Stimulated activated CD4-positive, alpha-beta T cell treated with anti-CD3 and anti-CD28 coated beads, Interleukin-1b, Interleukin-23, amount 100 ng/mL, for 48 hours (primary cell): ENCODE data around the gene IDH3B.
"Not testable (repeated sequence)": the region's sequence is repeated elsewhere in the genome, so short reads cannot be mapped to it uniquely, and the experiment has no call there.

Source experiments
- DNase-seq: peaks from one replicate; pipeline ENCODE4 v3.0.0-alpha.2; 2020

IDH3B gene

DNA sequence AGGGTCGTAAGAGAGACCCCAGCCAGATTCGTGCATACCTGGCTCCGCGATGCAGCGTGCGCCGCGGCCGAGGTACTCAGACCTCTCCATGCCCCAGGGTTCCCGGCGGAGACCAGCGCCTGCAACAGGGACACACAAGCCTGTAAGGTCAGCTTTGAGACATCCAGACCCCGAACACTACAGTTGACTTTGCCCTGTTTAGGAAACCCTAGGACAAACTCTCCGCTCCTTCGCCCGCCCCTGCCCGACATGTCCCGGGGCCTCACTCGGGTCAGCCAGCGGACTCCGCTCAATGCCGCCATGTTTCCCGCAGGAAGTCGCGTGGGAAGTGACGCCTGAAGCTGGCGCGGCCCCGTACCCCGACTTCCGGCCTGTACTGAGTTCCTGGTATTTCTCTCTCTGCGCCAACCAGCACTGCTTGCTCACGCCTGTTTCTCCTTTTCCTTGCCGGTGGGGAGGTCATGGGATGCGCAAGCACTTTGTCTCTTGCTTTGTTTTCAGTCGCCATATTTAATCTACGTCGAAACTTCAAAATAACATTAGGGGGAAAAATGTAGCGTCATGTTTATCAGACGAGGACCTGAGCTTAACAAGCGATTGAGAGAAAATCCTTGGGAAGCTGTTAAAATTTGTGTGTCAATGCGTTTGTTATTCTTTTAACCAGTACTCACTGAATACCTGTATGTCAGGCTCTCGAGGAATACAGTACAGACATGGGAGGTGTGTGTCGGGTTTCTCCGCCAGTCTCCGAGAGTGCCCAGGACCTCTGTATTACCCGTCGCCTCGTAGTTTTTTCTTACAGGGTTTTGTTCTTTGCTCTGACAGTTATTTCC lies at the start of gene IDH3B:
TSS of gene IDH3B (minus strand) at position 330 of the 833 bp plus-strand sequence. CDS start at position 302, 28 bp downstream.
- peak; percentile 94 for DNase-seq

DNA sequence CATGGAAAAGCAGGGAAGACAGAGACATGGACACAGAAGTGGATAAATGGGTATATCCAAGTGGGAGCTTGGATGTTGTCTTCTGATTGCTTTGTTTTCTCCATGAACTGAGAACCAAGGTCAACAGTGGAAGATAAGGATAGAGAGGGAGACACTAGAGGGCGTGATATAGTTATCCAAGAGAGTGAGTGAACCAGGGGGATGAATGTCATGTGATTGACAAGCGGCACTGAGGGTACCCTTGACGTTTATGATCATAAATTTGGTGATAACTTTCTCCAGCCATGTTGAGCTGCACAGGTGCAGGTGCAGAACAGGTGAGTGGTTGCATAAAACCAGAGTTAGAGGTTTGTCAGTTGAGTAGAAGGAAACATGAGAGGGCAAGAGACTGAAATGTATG lies 49.3 kb upstream of the IDH3B start:
- DNase-seq: no peak

DNA sequence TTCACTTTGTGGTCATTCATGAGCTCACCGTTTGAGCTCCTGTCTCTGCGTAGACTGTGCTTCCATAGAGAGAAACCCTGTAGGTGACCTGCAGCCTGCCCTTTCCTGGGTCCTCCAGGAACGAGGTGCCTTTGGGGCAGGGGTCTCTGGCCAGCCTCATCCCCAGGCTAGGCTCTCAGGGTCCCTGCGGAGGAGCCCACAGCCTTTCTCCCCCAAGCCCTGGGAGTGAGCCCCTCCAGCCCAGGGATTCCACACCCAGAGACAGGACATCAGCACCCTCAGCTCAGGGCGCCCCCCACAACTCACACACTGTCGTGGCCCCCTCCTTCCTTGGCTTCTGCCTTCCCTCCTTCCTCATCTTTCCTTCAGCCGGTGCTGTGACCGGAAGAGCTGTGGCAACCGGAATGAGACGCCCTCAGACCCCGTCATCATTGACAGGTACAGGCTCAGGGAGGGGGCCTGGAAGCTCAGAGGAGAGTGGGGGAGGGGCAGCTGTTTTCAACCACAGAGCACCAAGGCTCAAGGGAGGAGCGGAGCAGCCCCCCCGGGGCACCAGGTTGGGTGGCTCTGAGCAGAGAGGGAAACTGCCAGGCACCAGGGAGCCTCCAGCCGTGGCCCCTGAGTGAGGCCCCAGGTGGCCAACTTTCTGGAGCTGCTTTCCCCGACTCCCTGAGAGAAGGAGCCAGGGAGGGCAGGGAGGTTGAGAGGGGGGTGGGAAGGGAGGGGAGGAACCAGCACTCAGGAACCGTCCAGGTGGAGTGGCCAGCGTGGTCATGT lies 45.4 kb upstream of the IDH3B start:
- no peak for DNase-seq

DNA sequence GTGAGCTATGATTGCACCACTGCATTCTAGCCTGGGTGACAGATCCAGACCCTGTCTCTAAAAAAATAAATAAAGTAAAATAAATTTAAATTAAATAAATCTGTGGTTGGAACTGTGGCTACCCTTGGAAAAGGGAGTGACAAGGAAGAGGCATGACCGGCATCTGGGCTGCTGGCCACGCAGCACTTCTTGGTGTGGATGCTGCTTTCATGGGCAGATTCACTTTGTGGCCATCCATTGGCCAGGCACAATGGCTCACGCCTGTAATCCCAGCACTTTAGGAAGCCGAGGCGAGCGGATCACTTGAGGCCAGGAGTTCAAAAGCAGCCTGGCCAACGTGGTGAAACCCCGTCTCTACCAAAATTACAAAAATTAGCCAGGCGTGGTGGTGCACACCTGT lies 44.6 kb upstream of the IDH3B start:
- DNase-seq: no peak

DNA sequence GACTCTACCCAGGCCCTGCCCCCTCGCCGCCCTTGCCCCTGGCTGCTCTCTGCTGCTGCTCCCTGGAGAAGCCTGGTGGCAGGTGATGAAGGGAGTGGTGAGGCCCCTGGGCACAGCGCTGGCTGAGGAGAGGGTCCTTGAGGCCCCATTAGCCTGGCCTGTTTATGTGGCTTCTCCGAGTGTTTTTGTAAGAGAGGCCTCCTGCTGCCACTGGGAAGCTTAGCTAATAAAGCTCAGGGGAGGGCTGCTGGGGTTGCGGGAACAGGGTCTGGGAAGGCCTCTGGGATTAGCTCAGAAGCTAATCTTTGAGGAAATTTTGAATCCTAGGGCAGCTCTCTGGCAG lies 44.0 kb upstream of the IDH3B start:
- DNase-seq: no peak

DNA sequence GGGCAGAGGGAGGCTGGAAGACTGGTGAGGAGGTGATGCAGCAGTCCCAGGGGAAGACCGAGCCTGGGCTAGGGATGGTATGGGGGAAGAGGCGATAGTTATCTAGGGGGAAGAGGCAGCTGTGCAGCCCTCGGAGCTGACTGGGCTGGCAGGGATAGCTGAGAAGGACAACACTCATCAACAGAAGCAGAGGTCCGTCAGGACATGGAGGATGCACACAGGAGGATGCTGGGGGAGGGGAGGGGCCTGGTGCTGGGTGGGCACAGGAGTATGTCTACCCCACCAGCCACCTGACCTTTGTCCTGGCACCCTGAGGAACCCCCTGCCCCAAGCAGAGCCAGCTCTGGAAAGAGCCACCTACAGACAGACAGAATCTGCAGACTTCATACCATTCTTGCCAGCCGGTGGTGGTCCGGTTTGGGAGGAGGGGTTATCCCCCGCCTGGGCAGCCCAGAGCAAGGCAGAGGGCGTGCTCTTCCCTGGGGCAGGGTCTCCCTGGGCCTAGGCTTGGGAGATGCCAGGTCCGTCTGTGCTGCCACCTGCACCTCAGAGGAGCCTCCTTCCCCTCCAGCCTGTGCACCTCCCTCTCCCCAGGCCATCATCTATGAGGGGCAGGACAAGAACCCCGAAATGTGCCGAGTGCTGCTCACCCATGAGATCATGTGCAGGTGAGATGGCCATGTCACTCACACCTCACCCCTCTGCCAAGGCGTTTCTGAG lies 43.5 kb upstream of the IDH3B start:
- no peak for DNase-seq

DNA sequence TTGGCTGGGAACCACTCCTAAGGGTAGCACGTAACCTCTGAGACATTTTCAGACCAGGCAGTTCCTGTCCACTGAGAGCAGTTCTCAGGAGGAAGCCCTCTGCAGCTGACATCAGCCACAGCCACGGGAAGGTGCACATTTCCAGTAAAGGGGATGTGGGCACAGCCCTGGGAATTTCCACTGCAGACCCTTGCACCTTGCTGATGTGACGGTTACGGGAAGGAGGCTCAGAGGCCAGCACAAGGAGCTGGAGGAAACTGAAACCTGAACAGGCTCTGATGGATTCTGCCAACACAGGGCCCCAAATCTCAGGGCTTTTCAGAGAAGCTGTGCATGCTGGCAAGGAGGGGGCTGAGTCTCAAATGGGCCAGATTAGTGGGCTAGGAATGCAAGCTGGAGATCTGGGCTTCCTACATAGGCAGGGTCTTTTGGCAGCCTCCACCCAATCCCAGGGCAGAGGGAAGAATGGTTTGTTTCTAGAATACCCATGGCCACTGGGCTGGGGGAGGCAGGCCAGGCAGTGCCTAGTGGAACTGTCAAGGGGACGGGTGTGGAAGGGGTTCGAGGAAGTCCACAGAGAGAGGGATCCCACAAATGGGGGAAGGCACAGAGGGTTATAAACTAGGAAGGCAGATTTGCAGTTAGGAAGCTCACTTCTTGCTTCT lies 42.8 kb upstream of the IDH3B start:
- peak; percentile 24 for DNase-seq

DNA sequence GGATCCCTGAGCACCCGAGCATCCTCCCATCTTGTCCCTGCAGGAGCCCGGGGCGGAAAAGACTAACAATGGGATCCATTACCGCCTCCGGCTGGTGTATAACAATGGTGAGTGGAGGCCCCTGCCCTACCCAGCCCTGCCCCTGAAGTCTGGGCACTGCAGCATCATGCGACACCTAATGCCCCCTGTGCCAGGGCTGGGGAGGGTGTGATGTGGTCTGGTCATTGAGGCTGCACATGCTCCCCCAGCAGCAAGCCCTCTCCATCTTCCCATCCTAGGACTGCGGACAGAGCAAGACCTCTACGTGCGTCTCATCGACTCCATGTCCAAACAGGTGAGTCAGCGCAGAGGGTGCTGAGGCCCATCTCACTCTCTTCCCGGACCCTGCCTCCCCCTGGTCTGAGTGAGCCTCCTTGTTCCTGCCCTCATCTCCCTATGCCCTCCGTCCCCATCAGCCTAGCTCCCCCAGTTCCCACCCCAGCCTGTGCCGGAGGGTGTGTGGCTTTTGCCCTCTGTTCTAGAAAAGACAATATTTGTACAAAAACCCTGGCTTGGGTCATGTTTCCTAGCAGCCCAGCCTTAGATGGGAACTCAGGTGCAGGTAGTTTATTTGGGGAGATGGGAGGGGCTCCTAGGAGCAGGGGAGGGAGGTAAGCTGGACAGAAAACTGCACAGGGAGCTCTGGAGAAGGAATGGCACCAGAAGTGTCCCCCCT lies 42.1 kb upstream of the IDH3B start:
- DNase-seq: no peak

DNA sequence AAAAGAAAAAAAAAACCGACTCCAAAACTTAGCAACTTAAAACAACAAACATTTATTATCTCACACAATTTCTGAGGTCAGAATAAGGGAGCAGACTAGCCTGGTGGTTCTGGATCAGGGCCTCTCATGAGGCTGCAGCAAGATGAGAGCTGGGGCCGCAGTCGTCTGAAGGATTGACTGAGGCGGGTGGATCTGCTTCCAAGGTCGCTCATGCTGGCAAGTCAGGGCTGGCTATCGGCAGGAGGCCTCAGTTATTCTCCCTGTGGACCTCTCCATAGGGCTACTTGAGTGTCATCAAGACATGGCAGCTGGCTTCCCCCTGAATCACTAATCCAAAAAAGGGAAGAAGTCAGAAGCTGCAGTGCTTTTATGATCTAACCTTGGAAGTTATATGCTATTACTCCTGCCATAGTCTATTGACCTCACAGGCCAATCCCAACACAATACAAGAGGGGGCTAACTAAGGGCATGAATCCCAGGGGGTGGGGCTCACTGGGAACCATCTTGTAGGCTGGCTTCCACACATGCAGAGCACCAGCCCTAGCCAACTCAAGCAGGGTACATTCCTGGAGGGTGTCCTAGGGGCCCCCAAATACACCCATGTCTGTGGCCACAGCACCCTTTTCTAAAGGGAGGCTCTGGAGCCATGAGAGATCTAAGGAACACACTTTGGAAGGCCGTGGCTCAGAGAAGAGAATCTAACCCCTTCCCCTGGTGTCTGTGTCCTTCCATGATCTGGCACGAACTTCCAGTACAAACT lies 39.9 kb upstream of the IDH3B start:
- no peak for DNase-seq

DNA sequence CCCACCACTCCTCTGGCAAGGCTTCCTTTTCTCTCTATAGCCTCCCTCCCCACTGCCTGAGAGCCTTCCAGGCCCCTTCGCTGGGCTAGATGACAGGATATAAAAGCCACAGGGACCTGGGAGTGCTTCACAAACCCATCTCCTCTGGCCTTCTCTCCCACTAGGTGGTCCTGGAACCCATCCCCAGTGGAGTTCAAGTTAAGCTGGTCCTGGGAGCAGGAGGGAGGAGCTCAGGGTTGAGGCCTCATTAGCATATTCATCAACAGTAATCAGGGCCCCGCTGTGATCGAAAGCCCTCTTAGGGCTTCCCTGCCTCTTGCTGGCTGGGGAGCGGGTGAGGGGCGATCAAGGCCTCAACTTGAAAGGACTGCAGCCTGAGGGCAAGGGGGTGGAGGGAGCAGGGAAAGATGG lies 37.7 kb upstream of the IDH3B start:
- no peak for DNase-seq

DNA sequence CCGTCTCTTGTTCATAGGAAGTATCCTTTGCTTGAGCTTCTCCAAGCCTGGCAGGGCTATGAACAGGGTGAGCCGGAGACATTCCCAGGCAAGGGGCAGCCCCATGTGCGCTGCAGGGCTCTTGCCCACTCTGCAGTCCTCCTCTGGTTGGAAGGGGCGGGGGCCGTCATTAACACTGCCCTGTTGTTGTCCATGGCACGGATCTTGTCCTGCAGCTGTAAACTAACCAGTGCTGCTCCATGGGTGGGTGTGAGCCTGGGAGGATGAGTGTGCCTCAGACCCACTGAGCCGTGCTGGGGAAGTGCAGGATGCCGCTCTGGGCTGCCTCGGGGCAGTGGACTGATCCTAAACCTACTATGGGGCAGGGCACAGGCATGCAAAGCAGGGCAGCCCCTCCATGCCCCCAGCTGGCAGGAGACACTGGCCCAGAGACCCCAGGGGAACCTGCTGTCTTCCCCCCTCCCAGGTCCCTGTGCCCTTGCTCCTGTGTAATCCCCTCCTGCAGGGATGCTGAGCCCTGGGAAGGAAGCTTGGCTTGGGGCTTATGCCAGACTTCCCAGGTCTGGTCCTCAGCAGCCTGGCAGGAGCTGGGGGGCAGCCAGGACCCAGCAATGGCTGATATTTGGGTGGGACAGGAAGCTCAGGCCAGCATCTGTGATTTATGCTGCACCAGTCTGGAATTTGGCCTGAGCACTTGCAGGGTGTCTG lies 37.1 kb upstream of the IDH3B start:
- no peak for DNase-seq

DNA sequence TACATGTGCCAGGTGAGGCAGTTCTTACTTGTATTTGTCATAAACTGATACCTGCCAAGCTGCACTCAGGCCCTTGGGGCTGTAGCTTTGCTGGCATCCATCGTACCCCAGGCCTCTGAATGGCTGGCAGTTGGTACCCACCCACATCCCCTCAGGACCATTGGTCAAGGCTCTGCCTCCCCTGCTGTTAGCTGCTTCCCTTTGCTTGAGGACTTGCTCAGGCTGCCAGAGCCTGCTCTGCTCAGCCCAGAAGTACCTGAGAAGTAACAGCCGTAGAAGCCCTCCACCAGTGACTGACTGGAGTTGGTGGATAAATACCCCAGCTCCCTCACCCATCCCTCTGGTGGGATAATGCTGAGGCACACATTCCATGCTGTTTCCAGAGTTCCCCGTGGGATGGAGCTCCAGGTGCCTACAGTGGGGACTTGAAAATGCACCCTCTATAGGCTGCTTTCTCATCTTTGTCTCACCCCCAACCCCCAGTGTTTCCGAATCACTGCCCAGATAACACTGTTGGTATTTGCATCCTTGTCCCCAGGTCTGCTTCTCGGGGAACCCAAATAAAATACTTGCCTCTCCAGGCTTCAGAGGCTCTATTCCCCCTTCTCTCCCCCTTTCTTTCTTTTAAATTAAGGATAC lies 35.9 kb upstream of the IDH3B start:
- DNase-seq: no peak

DNA sequence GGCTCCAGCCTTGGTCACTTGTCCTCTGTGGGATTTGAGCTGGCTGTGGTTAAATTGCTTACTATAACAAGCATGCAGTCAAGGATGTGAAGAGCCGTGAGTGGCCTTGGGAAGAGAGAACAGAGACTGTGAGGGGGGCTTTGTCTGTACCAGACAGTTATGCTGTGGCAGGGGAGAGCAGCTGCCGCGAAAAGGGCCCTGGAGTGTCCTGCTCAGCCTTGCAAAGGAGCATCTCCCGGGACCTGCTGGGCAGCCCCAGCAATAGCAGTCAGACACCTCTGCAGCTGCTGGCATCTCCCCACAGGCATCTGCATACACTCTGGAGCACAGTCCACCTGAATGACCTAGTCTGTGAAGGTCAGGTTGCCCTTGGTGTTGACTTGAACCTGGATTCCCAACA lies 34.9 kb upstream of the IDH3B start:
- no peak for DNase-seq

DNA sequence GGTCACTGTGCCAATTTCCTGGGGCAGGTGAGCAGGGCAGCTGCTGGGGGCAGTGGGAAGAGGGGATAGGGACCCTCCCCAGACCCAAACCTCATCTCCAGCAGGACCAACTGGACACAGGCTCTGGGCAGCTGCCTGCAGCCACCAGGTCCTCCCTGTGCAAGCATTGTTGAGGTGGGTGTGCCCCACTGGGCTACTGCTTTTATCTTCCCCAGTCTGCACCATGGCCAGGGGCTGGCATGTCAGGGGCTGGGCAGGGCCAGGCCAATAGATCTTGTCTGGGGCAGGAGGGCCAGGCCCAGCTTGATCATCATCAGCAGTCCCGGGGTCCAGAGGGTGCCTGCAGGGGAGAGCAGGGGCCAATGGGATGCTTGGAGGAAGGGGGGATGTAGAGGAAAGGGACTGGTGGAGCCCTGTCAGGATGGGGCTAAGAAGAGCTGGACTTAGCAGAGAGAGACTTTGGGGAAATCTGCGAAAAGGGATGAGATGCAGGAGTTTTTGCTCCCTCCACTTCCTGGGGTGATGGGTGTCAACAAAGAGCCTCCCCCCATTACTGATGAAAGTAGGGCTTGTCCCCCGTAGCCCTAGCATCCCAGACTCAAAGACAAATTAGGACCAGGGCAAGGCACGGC lies 34.3 kb upstream of the IDH3B start:
- no peak for DNase-seq

DNA sequence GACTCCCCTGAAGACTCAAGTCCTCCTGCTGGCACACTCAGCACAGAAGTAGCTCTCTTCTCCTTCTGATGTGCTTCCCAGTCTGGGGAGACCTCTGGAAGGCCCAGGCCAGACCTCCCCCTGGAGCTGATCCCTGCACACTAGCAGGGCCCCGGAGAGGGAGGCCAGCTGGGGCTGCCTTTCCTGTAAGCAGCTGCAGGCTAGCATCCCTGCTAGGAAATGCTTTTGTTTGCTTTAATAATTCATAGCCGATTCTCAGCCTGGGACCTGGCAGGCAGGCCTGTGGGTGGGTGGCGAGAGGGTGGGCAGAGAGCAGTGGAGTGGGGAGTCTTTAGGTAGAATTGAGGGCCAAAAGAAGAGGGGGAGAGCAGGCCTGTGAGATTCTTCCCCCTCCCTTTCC lies 33.8 kb upstream of the IDH3B start:
- DNase-seq: no peak

DNA sequence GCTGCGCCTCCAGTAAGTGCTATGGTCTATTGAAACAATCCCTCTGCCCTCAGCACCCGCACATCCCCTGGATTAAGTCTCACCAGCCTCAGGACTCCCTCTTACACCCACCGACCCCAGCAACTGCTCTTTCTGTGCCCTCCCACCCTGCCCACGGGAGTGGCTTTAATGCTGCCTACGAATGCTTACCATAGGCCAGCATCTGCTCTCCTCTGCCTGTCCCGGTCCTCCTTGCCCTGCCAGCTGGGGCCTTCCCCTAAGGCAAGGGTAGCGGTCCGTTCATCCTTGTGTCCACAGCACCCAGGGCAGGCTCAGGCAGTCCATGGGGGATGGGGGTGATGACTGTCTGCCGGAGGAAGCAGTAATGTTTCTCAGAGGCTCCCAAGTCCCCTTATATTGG lies 32.6 kb upstream of the IDH3B start:
- DNase-seq: no peak

DNA sequence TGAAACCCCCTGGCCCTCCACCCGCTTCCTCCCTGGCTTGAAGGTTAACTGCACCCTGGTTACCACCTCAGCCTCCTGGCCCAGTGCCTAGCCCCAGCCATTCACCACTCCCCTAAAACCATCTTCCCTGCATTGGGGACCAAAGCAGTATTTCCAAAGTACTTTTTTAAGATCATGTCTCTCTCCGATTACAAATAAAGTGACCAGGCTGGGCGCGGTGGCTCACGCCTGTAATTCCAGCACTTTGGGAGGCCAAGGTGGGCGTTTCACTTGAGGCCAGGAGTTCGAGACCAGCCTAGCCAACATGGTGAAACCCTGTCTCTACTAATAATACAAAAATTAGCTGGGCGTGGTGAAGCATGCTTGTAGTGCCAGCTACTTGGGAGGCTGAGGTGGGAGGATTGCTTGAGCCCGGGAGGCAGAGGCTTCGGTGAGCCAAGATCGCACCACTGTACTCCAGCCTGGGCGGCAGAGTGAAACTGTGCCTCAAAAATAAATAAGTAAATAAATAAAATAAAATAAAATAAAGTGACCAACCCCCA lies 32.0 kb upstream of the IDH3B start:
- DNase-seq: not testable (repeated sequence)

DNA sequence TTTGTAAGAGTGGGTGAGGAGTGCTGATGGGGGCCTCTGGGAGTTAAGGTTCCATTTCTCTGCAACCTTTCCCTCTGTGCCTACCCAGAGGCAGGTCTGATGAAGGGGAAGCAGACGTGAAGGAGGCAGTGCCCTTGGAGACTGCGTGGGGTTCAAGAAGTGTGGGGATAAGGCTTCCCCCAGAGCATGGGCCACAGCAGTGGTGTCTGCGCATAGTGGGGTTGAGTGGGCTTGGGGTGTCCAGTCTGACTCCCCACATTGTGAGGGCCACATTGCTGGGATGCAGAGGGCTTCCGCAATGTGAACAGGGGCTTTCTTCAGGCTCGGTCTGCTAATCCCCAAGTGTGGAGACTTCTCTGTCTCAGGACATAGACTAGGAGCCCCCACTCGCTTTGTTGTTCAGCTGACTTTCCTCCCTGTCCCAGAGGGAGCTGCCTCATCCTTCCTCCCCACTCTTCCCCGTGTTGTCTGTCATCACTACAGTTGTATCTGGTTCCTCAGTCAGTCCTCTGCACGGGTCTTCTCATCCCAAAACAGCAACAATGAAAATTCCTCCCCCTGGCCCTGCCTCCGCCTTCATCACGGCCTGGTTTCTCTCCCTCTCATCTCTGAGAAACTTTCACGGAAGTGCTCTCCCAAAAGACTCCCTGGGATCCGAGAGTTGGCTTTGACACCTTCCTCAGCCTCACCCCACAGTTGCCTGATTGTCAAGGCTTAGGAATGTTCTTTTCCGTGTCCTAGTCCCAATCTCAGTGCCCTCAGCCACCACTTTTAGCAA lies 31.4 kb upstream of the IDH3B start:
- DNase-seq: no peak

DNA sequence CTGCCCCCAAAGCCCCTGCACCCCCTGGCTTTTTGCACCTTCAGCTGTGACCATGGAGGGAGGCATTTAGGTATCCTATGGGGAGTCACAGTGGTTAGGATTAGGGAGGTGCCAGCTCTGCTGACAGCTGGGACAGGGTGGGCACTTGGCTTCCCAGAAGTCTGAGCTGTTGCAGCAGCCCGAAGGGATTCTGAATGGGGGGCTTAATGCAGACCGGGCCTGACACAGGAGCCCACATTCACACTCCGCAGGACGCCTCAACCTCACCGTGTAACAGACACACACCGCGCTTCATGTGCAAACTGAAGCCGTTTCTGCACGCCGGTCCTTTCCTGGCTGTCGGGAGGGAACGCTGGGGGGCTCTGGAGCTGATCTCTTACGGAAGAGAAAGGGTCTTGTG lies 30.5 kb upstream of the IDH3B start:
- no peak for DNase-seq
